Activated T-cell treated with anti-CD3 and anti-CD28 coated beads for 24 hours (primary cell): ENCODE results near the gene BCL7A.

ENCODE experiments used
- DNase-seq: peaks from one replicate; pipeline ENCODE4 v3.0.0-alpha.2; 2020; ENCODE audit warnings: low read depth

Gene BCL7A

DNA sequence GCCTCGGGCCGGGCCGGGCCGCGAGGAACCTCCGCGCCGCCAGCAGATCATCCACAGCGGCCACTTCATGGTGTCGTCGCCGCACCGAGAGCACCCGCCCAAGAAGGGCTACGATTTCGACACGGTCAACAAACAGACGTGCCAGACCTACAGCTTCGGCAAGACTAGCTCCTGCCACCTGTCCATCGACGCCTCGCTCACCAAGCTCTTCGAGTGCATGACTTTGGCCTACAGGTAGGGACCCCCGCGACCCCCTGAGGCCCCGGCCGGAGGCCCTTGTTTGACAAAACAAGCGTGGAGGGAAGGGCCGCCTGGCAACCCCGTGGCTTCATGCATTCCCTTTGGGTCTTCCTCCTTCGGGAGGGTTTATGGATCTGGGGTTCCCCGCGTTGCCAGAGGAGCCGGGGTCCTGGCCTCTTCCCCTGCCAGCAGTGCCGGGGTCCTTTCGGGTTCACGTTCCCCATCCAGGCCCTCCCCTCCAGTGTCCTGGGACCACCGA is 57.4 kb downstream of the BCL7A start:
- no peak for DNase-seq

- DNase-seq = no peak
Observed at GRCh38 chr12:122079532-122080081, 57.9 kb downstream of the BCL7A start.

- DNase-seq = no peak
Observed at GRCh38 chr12:122080149-122081082, 58.7 kb downstream of the BCL7A start.

GRCh38 chr12:122081083-122081696 is 59.5 kb downstream of the BCL7A start:
- DNase-seq = no peak

GRCh38 chr12:122081697-122082221 is 60.1 kb downstream of the BCL7A start:
- DNase-seq = no peak

- DNase-seq = no peak
Observed at GRCh38 chr12:122082621-122083356, 61.1 kb downstream of the BCL7A start.

DNA sequence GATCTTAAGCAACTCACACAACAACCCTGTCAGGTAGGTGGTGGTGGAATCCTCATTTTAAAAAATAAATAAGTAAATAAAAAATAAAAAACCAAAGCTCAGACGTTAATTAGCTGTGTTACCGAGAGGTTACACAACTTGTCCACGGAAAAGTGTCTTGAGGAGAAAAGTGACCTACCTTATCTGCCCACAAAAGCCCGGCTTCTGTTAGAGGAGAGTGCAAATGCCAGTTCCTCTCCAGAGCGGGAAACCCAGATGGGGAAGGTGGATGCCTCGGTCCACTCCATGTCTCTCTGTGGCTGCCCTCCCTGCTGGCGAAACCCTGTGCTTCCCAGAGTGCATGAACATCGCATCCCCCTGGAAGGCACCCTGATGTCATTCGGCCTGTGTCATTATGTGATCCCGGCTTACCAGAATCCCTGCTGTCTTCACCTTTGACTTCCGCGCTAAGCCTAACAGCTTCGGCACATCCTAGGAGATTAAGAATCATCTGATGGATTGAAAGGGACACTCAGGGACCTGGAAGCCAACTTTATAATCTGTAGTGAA is 63.2 kb downstream of the BCL7A start:
- no peak for DNase-seq

- no peak for DNase-seq
Observed at GRCh38 chr12:122085591-122085990, 63.9 kb downstream of the BCL7A start.

DNA sequence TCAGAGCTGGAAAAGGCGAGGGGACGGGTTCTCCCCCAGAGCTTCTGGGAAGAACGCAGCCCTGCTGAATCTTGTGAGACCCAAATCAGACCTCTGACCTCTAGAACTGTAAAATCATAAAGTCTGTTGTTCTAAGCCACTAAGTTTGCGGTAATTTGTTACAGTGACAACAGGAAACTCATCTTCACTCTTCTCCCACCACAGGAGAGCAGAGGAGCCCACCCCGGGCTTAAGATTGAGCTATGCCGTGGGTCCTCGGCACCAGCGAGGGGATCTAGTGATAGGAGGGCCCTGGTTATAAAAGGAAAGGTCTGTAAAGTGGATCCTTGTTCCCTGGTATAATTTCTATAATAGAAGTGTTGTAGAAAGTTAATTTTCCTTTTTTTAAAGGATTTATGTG is 64.4 kb downstream of the BCL7A start:
- no peak for DNase-seq

- no peak for DNase-seq
Observed at GRCh38 chr12:122086641-122087285, 65.1 kb downstream of the BCL7A start.

DNA sequence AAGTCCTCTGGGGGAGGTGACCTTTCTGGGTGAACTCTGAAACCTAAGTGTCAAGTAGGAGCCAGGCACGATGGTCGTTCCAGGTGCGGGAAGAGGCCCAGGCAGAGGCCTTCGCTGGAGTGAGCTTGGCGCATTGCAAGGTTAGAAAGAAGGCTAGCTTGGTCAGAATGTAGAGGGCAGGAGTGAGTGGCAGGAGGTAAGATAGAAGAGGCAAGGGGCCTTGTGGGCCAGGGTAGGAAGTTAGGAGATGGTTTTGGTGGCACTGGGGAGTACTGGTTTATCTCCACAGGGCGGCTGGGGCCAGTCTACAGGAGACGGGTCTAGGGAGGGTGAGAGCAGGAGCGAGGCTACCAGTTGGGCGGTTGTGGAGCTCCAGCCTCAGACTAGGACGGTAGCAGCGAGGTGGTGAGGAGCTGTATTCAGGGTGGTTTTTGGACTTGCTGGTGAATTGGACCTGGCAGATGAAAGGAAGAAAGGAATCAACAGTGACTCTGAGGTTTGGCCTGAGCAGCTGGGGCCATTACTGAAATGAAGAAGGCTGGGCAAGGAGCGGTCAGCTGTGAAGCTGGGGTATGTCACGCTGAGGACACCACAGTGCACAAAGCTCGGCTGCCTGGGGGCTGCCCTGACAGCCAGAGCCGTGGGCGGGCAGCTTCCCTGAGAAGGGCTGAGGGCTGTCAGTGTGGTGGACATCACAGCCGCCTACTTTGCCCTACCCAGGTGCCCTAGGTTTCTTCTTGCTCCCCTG is 65.9 kb downstream of the BCL7A start:
- no peak for DNase-seq

GRCh38 chr12:122088179-122088810 is 66.6 kb downstream of the BCL7A start:
- no peak for DNase-seq

DNA sequence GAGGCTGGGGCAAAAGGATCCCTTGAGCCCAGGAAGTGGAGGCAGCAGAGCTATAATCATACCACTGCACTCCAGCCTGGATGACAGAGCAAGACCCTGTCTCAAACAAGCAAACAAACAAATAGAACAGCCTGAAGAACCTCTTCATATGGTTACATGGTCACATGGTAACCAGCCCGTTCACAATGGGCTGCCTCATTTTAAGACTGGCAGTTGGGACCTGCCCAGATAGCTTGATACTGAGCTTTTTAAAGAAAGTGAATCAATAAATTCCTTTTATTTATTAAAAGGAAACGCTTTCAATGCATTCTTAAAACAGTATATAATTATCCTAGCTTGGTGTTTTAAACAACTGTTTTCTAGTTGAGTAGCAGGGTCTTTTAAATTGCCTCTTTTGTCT is 67.4 kb downstream of the BCL7A start:
- DNase-seq = no peak

- no peak for DNase-seq
Observed at GRCh38 chr12:122090759-122091515, 69.3 kb downstream of the BCL7A start.

DNA sequence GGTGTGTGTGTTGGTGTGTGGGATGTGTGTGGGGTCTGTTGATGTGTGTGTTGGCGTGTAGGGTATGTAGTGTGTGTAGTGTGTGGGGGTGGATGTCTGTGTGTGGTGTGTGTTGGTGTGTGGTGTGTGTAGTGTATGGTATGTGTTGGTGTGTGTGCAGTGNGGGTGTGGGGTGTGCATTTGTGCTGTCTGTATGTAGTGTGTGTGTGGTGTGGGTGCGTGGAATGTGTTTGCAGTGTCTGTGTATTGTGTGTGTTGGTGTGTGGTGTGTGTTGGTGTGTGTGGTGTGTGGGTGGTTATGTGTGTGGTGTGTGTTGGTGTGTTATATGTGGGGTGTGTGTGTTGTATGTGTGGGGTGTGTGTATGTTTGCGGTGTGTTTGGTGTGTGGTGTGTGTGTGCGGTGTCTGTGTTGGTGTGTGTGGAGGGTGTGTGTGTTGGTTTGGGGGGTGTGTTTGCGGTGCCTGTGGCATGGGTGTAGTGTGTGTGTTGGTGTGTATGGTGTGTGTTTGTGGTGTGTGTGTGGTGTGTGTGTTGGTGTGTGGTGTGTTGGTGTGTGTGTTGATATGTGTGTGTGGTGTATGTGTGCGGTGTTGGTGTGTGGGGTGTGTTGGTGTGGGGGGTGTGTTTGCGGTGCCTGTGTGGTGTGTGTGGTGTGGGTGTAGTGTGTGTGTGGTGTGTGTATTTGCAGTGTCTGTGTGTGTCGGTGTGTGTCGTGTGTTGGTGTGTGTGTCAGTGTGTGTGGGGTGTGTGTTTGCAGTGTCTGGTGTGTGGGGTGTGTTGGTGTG is 71.6 kb downstream of the BCL7A start:
- no peak for DNase-seq

DNA sequence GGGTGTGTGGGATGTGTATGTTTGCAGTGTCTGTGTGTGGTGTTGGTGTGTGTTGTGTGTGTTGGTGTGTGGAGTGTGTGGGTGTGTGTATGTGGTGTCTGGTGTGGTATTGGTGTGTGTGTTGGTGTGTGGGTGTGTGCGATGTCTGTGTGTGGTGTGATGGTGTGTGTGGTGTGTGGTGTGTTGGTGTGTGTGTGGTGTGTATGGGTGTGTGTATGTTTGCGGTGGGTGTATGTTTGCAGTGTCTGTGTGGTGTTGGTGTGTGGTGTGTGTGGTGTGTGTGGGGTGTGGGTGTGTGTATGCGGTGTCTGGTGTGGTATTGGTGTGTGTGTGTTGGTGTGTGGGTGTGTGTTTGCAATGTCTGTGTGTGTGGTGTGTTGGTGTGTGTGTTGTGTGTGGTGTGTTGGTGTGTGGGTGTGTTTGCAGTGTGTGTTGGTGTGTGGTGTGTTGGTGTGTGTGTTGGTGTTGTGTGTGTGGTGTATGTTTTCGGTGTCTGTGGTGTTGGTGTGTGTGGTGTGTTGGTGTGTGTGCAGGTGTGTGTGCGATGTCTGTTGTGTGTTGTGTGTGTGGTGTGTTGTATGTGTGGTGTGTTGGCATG is 72.6 kb downstream of the BCL7A start:
- DNase-seq = no peak

DNA sequence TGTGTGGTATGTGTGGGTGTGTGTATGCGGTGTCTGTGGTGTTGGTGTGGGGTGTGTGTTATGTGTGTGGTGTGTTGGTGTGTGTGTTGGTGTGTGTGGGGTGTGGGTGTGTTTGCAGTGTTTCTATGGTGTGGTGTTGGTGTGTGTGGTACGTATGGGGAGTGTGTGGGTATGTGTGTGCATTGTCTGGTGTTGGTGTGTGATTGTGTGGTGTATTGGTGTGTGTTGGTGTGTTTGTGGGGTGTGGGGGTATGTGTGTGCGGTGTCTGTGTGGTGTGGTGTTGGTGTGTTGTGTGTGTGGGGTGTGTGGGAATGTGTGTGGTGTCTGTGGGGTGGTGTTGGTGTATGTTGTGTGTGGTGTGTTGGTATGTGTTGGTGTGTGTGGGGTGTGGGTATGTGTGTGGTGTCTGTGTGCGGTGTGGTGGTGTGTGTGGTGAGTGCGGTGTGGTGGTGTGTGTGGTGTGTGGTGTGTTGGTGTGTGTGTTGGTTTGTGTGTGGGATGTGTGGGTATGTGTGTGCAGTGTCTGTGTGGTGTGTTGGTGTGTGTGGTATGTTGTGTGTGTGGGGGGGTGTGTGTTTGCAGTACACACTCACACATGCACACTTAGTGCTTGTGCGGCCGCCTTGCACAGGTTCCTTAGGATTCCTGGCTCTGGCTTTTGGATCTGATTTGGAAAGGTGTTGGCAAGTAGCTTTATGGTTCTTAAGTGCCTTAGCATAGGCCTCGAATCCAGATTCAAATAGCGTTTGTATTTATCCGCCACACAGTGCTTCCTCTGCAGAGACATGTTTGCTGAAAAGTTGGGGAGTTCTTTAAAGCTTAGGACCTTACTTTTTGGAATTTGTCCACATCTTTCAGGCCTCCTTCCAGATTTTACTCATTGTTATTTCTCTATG is 73.3 kb downstream of the BCL7A start:
- DNase-seq = no peak
